Measurements from ENCODE around the gene SMAD9.
"Not testable (repeated sequence)": the region's sequence is repeated elsewhere in the genome, so short reads cannot be mapped to it uniquely, and the experiment has no call there.

SMAD9 gene

GRCh38 chr13:36912369-36912768 lies 7.7 kb downstream of the SMAD9 start:
- no peak for DNase-seq (ENCODE audit: low read depth)

GRCh38 chr13:36910545-36910944 lies 9.5 kb downstream of the SMAD9 start:
- DNase-seq (ENCODE audit: low read depth) = no peak

GRCh38 chr13:36907821-36908220 lies 12.2 kb downstream of the SMAD9 start:
- DNase-seq (ENCODE audit: low read depth) = no peak

GRCh38 chr13:36907266-36907665 lies 12.8 kb downstream of the SMAD9 start:
- no peak for DNase-seq (ENCODE audit: low read depth)

- no peak for DNase-seq (ENCODE audit: low read depth)
Measured at GRCh38 chr13:36905944-36906343, 14.1 kb downstream of the SMAD9 start.

- DNase-seq (ENCODE audit: low read depth) = no peak
Measured at GRCh38 chr13:36903925-36904595, 16.0 kb downstream of the SMAD9 start.

- no peak for DNase-seq (ENCODE audit: low read depth)
Measured at GRCh38 chr13:36897054-36897616, 22.9 kb downstream of the SMAD9 start.

- no peak for DNase-seq (ENCODE audit: low read depth)
Measured at GRCh38 chr13:36891752-36892151, 28.3 kb downstream of the SMAD9 start.

- no peak for DNase-seq (ENCODE audit: low read depth)
Measured at GRCh38 chr13:36888645-36889044, 31.4 kb downstream of the SMAD9 start.

- DNase-seq (ENCODE audit: low read depth) = no peak
Measured at GRCh38 chr13:36887758-36888521, 32.1 kb downstream of the SMAD9 start.

- no peak for DNase-seq (ENCODE audit: low read depth)
Measured at GRCh38 chr13:36885901-36886300, 34.1 kb downstream of the SMAD9 start.

GRCh38 chr13:36884235-36884634 lies 35.8 kb downstream of the SMAD9 start:
- no peak for DNase-seq (ENCODE audit: low read depth)

- no peak for DNase-seq (ENCODE audit: low read depth)
Measured at GRCh38 chr13:36883824-36884223, 36.2 kb downstream of the SMAD9 start.

- DNase-seq (ENCODE audit: low read depth) = not testable (repeated sequence)
Measured at GRCh38 chr13:36883392-36883791, 36.6 kb downstream of the SMAD9 start.

- no peak for DNase-seq (ENCODE audit: low read depth)
Measured at GRCh38 chr13:36882829-36883390, 37.1 kb downstream of the SMAD9 start.

- no peak for DNase-seq (ENCODE audit: low read depth)
Measured at GRCh38 chr13:36880961-36881360, 39.1 kb downstream of the SMAD9 start.

GRCh38 chr13:36879218-36879938 lies 40.7 kb downstream of the SMAD9 start:
- no peak for DNase-seq (ENCODE audit: low read depth)

- DNase-seq (ENCODE audit: low read depth) = no peak
Measured at GRCh38 chr13:36875961-36876360, 44.1 kb downstream of the SMAD9 start.

- no peak for DNase-seq (ENCODE audit: low read depth)
Measured at GRCh38 chr13:36875431-36875830, 44.6 kb downstream of the SMAD9 start.

- DNase-seq (ENCODE audit: low read depth) = no peak
Measured at GRCh38 chr13:36872621-36873020, 47.4 kb downstream of the SMAD9 start.

- no peak for DNase-seq (ENCODE audit: low read depth)
Measured at GRCh38 chr13:36870050-36870692, 49.9 kb downstream of the SMAD9 start.

- no peak for DNase-seq (ENCODE audit: low read depth)
Measured at GRCh38 chr13:36866232-36866631, 53.8 kb downstream of the SMAD9 start.

All from T follicular helper cell (primary cell).